HG03442 (cell line): ENCODE results near the gene MYO10.

ENCODE experiments used
- ATAC-seq: cut with Tn5 transposase; IDR thresholded peaks from one replicate; pipeline ENCODE4 v1.9.1; 2021; ENCODE audit warnings: mild to moderate bottlenecking, moderate library complexity; ENCODE audit not compliant: unreplicated experiment

Gene MYO10

GRCh38 chr5:16644301-16644889, 291.7 kb downstream of the MYO10 start:
- ATAC-seq = no peak

DNA sequence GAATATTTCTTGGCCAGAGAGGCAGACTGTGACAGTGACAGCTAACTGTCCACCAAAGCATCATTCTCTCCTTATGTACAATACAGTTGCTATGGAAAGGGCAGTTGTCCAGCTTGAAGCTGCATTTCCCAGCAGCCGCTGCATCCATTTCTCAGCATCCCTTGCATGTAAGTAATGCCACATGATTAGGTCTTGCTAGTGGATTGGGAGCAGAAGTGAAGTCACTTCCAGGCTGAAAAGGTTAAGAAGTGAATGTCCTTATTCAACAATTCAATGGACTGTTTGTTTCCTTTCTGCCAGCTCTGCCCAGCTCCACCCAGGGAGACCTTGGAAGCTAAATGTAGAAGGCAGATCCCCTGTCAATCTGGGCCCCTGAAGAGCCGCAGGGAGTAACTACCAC, 293.2 kb downstream of the MYO10 start:
- ATAC-seq = no peak

GRCh38 chr5:16639206-16639605, 296.9 kb downstream of the MYO10 start:
- no peak for ATAC-seq

GRCh38 chr5:16628376-16628775, 307.7 kb downstream of the MYO10 start:
- no peak for ATAC-seq

DNA sequence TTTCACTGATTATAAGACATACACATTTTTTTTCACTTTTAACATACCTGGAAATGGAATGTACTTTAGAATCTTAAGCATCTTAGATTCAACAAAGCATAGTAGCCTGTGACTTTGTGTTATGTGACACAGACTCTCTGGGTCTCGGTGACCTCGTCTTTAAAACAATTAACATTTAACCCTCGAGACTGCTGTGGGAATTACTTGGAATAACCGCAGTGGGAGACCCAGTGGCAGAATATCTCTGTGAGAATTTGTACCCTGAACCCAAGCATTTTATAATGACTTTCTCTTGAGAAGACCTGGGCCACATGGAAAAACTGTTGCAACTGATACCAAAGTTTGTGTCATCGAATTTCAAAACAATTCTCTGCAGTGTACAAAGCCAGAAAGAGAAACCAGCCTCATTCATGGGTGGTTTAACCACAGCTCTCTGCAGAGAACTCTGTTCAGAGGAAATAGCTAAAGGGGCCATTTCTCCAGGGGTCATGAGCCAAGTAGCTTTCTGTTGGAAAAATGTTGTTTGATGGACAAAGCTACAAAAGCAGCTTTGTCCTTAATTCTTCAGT, 309.3 kb downstream of the MYO10 start:
- ATAC-seq = peak; percentile 69

- ATAC-seq = no peak
Measured at GRCh38 chr5:16625096-16625495, 311.0 kb downstream of the MYO10 start.

GRCh38 chr5:16619136-16619535, 317.0 kb downstream of the MYO10 start:
- no peak for ATAC-seq

GRCh38 chr5:16618138-16618897, 317.8 kb downstream of the MYO10 start:
- ATAC-seq = no peak

- ATAC-seq = no peak
Measured at GRCh38 chr5:16617274-16617968, 318.7 kb downstream of the MYO10 start.

- peak; percentile 64 for ATAC-seq
Measured at GRCh38 chr5:16616536-16617273, 319.4 kb downstream of the MYO10 start, which contains the start of gene RETREG1. RETREG1 (minus strand) TSS chr5:16616997; CDS start chr5:16616971, 26 bp downstream.

DNA sequence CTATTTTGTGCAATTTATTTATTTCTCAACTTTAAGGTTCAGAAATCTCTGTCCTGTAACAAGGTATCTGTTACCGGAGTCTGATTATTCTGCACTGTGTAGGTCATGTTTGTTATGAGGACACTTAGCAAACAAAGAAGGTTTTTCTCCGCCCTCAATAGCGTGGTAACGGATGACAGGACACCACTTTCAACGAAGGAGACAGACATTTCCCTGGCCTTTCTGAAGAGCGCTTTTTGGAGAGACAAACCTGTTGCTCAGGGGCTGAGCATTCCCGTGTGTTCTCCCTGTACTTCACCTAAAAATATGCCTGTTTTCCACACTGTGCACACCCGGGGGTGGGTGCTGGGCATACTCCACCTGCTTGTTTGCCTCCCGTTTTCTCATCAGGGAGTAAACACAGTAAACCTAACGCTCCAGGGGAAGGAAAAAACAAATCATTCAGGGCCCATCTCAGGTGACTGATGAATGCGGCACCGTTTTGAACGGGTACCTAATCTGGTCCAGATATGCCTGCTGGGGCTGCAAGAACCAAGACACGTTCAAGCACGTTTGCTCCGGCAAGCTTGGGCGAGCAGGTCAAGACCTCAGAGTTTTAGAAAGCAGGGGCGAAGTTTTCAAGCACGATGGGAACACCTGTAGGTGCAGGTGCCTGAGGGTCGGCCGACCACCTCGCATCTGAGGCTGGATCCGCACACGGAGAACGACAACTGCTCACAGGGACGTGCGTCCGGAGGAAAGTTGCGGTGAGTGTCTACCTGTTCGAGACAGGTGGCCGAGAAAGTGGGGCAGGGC, 320.1 kb downstream of the MYO10 start:
- no peak for ATAC-seq

- ATAC-seq = no peak
Measured at GRCh38 chr5:16612007-16612406, 324.1 kb downstream of the MYO10 start.
